Erythroblast (primary cell): Measurements from ENCODE around the gene CELA1.

Experiments
- GATA1 ChIP-seq: IDR thresholded peaks from 2 replicates; pipeline ENCODE4 v1.6.1; 2011; ENCODE audit warnings: low read depth, mild to moderate bottlenecking, control low read depth, low read length, moderate library complexity
- POLR2A ChIP-seq: IDR thresholded peaks from 2 replicates; pipeline ENCODE4 v1.6.1; 2011; ENCODE audit warnings: mild to moderate bottlenecking, low read length

DNA sequence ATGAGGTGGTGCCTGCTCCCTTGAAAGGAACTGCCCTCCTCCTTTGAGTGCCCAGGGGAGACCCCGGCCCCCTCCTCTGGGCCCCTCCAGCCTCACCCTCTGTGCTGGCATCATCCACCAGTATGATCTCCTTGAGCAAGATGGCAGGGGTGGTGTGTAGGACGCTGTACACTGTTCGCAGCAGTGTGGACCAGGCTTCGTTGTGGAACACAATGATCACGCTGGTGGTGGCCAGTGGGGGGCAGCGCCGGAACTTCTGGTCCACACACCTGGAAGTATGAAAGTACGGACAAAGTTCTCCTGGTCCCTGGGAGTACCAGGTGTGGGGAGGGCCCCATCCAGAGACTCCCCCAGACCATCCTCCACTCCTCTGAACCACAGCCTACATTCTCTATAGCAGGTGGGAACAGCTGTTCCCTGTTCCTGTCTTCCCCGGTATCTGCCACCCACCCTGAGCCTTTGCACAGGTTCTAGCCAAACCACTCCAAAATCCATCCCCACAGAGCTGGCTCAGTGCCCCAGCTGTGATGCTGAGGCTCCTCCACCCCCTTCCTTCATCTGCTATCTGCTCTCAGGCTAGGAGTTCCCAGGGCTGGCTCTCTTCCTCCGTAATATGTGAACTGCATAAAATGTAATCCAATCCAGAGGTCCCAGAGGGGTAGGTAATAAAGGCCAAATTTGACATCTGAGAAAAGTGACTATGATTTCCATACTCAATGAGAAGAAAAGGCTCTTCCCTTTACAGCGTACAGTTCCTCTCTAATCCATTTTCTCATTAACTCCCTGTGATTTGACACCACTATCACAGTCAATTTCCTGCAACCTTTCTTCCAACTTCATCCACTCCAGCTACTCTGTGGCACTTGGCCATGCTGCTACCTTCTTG lies 30.9 kb upstream of the CELA1 start:
- TF ChIP-seq POLR2A (no peak), GATA1 (no peak)
